HepG2 (cell line): ENCODE data around the gene STMN3. TPM values are rescaled to one million over a fixed set of nuclear protein-coding genes. Genes with fewer than 3 reads are reported as not detected.

Experiments
- CAMTA2 ChIP-seq: sonication (generic); formaldehyde crosslinking; IDR thresholded peaks from 2 replicates; pipeline ENCODE4 v1.4.0; 2020; ENCODE audit warnings: mild to moderate bottlenecking, missing genetic modification reagents, borderline replicate concordance
- DMTF1 ChIP-seq: sonication (generic); formaldehyde crosslinking; IDR thresholded peaks from 2 replicates; pipeline ENCODE4 v1.4.0; 2020; ENCODE audit warnings: mild to moderate bottlenecking, missing genetic modification reagents
- ETV5 ChIP-seq: IDR thresholded peaks from 2 replicates; pipeline ENCODE4 v1.6.1; 2018; ENCODE audit warnings: missing biosample characterization, missing genetic modification reagents, inconsistent platforms, borderline replicate concordance
- KMT2A ChIP-seq: sonication (generic); formaldehyde crosslinking; IDR thresholded peaks from 2 replicates; pipeline ENCODE4 v1.4.0; 2020; ENCODE audit warnings: missing genetic modification reagents
- MEIS1 ChIP-seq: sonication (generic); formaldehyde crosslinking; IDR thresholded peaks from 2 replicates; pipeline ENCODE4 v1.9.0; 2021; ENCODE audit warnings: mild to moderate bottlenecking, missing genetic modification reagents, moderate library complexity, borderline replicate concordance
- MIER2 ChIP-seq: IDR thresholded peaks from 2 replicates; pipeline ENCODE4 v1.6.1; 2016; ENCODE audit warnings: missing biosample characterization, missing genetic modification reagents
- NCOA2 ChIP-seq: sonication (generic); formaldehyde crosslinking; IDR thresholded peaks from 2 replicates; pipeline ENCODE4 v1.8.0; 2022; ENCODE audit warnings: inconsistent platforms
- NONO ChIP-seq, 2 experiments: fragments of 450-650 bp in 1 of 2; sonication (generic) in 1 of 2; formaldehyde crosslinking in 1 of 2; IDR thresholded peaks in 1 of 2; conservative IDR thresholded peaks in 1 of 2; 2 replicates each; pipeline versions ENCODE4 v1.6.1 to v1.8.0; 2017 to 2022; ENCODE audit warnings: mild to moderate bottlenecking in 1 of 2, missing genetic modification reagents in 1 of 2, moderate library complexity in 1 of 2
- NR2F6 ChIP-seq, 2 experiments: IDR thresholded peaks; 2 replicates each; pipeline ENCODE4 v1.6.1; 2016; ENCODE audit warnings: antibody characterized with exemption in 1 of 2, mild to moderate bottlenecking in 1 of 2
- RCOR2 ChIP-seq: IDR thresholded peaks from 2 replicates; pipeline ENCODE4 v1.6.1; 2016; ENCODE audit warnings: missing biosample characterization, missing genetic modification reagents
- REST ChIP-seq, 2 experiments: IDR thresholded peaks; 2 replicates each; pipeline ENCODE4 v1.6.1; 2011 to 2012; ENCODE audit warnings: low read length in 2 of 2, borderline replicate concordance in 1 of 2, low read depth in 1 of 2, mild to moderate bottlenecking in 1 of 2, moderate library complexity in 1 of 2
- RXRA ChIP-seq: sonication (generic); formaldehyde crosslinking; IDR thresholded peaks from 2 replicates; pipeline ENCODE4 v1.5.1; 2020; ENCODE audit warnings: missing genetic modification reagents
- SCMH1 ChIP-seq: sonication (generic); formaldehyde crosslinking; IDR thresholded peaks from 2 replicates; pipeline ENCODE4 v1.9.0; 2021; ENCODE audit warnings: missing genetic modification reagents, mild to moderate bottlenecking, borderline replicate concordance
- SETDB1 ChIP-seq: sonication (generic); formaldehyde crosslinking; IDR thresholded peaks from 2 replicates; pipeline ENCODE4 v1.5.1; 2020; ENCODE audit warnings: missing genetic modification reagents, mild to moderate bottlenecking, borderline replicate concordance
- XRCC5 ChIP-seq: fragments of 200-400 bp; formaldehyde crosslinking; optimal IDR thresholded peaks from 2 replicates; pipeline ENCODE3; 2017; ENCODE audit warnings: mild to moderate bottlenecking, low read length
- ZNF24 ChIP-seq: fragments of 450-650 bp; IDR thresholded peaks from 2 replicates; pipeline ENCODE4 v1.6.1; 2017; ENCODE audit warnings: antibody characterized with exemption, mild to moderate bottlenecking
- ZNF549 ChIP-seq: sonication (generic); formaldehyde crosslinking; IDR thresholded peaks from 2 replicates; pipeline ENCODE4 v1.5.0; 2020; ENCODE audit warnings: missing genetic modification reagents
- ZNF597 ChIP-seq: sonication (generic); formaldehyde crosslinking; IDR thresholded peaks from 2 replicates; pipeline ENCODE4 v1.5.0; 2020; ENCODE audit warnings: missing genetic modification reagents
- ZNF704 ChIP-seq: sonication (generic); formaldehyde crosslinking; IDR thresholded peaks from 2 replicates; pipeline ENCODE4 v1.8.1; 2023; ENCODE audit warnings: mild to moderate bottlenecking, inconsistent platforms, moderate library complexity, missing genetic modification reagents, borderline replicate concordance
- polyA plus RNA-seq, 8 experiments: library from polyadenylated mRNA; depleted of rRNA in 3 of 8; stranded (reverse) in 7 of 8; unstranded in 1 of 8; fragments of >200 nt; fragmentation: Illumina TruSeq in 4 of 8; extraction: Trizol in 4 of 8; gene quantifications; 2 replicates each; pipeline versions ENCODE4 v1.2.1 to v1.2.3, GENCODE V29; 2011 to 2016; ENCODE audit warnings: low read depth in 4 of 8, missing spikeins in 1 of 8, mixed read lengths in 1 of 8; ENCODE audit not compliant: insufficient read depth in 1 of 8
- total RNA-seq, 5 experiments: library from RNA; depleted of rRNA; stranded (reverse); fragments of >200 nt; fragmentation: Illumina TruSeq; extraction: Trizol; gene quantifications; 2 replicates each; pipeline ENCODE4 v1.2.3, GENCODE V29; 2016; ENCODE audit warnings: low read depth in 1 of 5

Gene STMN3
- total and polyA plus RNA-seq, 2 of the 13 experiments (the other 11 are each of a cell fraction or from before 2014, with no cell fraction given): 21.0 to 48.3 TPM

- TF ChIP-seq RCOR2 (CRISPR knock-in tag) (no peak), MIER2 (peak; percentile 78), CAMTA2 (CRISPR knock-in tag) (no peak), NONO (IDR thresholded peaks at IDR 0.05) (no peak), NONO (CRISPR knock-in tag; conservative IDR thresholded peaks at IDR 0.05) (peak; percentile 73; the same call in 1 of the 2 replicates), ZNF704 (CRISPR knock-in tag) (no peak), DMTF1 (no peak), ZNF549 (no peak), ZNF597 (no peak), ZNF24 (no peak), NCOA2 (peak; percentile 43; the same call in 1 of the 2 replicates), XRCC5 (no peak), ETV5 (CRISPR knock-in tag) (peak; percentile 54; the same call in 1 of the 2 replicates), KMT2A (CRISPR knock-in tag) (0 out of 2 replicates have a peak, but pooled peaks have one; percentile 62), RXRA (CRISPR knock-in tag) (no peak), SETDB1 (CRISPR knock-in tag) (no peak), NR2F6 (IDR thresholded peaks at IDR 0.05) (no peak), NR2F6 (CRISPR knock-in tag; IDR thresholded peaks at IDR 0.05) (peak; percentile 27; the same call in 1 of the 2 replicates), SCMH1 (CRISPR knock-in tag) (no peak), REST (IDR thresholded peaks at IDR 0.05; ENCODE audit: borderline replicate concordance in 1 of 2, low read depth in 1 of 2, low read length in 2 of 2) (peak in 1 of 2 experiments; percentile 64; a peak in 1 of 4 replicates), MEIS1 (CRISPR knock-in tag) (0 out of 2 replicates have a peak, but pooled peaks have one; percentile 25)
These were observed 11.3 kb downstream of the STMN3 start (continued) for GRCh38 chr20:63641792-63642523.
